NOMO-1 (cell line): ENCODE results near the gene MARCHF11.

Experiments
- DNase-seq, 2 experiments: peaks; one replicate each; lab custom pipeline; 2025; ENCODE audit not compliant: unreplicated experiment in 2 of 2; lab: John Stamatoyannopoulos, UW

Gene MARCHF11

GRCh38 chr5:16135003-16135402 is 44.6 kb downstream of the MARCHF11 start:
- no peak for DNase-seq

DNA sequence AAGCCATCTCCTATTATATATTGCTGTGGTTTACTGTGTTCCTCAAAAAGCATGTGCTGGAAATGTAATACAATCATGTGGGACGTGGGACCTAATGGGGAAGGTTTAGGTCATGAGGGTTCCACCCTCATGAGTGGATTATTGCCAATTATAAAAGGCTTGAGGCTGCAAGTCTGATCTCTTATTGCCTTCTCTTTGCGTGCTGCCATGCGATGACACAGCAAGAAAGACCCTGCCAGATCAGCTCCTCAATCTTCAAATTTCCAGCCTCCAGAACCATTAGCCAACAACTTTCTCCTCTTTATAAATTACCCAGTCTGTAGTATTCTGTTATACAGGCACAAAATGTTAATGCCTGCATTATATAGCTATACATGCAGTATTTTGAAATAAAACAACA is 45.4 kb downstream of the MARCHF11 start:
- no peak for DNase-seq

GRCh38 chr5:16131878-16132277 is 47.7 kb downstream of the MARCHF11 start:
- DNase-seq, result no peak

GRCh38 chr5:16128944-16129343 is 50.6 kb downstream of the MARCHF11 start:
- no peak for DNase-seq

- DNase-seq, result no peak
Observed at GRCh38 chr5:16127865-16128544, 51.6 kb downstream of the MARCHF11 start.

DNA sequence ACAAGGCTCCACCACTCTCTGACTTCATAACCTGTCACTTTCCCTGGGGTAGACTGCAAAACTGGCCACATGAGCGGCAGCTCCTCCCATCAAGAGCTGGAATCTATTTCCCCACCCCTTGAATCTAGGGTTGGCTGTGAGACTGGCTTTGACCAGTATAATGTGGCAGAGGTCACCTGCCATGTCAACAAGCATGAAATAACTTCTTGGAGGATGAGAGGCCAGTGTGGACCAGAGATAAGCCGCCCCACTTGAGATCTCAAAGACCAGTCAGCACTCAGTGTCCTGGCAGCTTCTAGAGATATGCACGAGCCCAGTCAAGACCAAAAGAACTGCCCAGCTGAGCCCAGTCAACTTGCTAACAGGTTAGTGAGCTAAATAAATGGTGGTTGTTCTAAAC is 59.0 kb downstream of the MARCHF11 start:
- DNase-seq, result no peak

GRCh38 chr5:16119790-16120189 is 59.8 kb downstream of the MARCHF11 start:
- DNase-seq, result no peak

GRCh38 chr5:16115140-16115539 is 64.5 kb downstream of the MARCHF11 start:
- DNase-seq, result no peak

DNA sequence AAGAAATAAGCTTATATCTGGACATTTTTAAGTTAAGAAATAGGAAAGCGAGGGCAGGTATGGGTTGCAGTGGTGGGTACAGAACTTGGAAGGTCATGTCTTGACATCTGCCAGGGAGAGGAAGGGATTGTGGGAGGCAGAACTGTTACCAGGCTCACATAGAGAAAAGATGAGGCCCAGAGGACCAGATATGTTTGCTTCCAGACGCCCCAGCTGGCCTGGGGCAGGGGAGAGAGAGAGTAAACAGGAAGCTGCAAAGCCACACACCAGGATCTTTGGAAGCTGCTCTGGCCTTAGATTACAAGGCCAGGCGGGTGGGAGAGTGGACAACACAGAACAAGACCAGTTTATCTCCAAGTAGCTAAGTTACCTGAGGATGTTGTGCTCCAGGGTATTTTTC is 71.2 kb downstream of the MARCHF11 start:
- no peak for DNase-seq

- DNase-seq, result no peak
Observed at GRCh38 chr5:16104961-16105360, 74.6 kb downstream of the MARCHF11 start.

DNA sequence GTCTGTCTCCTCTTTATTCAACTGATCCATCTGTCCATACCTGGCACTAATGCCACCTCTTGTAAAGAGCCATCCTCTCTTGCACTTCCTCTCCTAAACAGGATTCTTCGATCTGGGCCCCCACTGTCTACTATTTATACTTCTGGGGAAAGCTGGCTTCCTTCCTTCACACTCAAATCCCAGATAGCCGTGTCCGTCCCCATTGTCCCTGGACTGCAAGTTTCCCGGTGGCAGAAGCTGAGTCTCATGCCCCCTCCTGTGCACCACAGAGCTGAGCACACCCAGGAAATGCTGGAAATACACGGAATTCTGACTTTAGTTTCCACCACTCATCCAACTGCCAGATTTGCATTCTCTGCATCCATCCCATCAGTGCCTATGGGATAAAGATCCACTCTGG is 84.0 kb downstream of the MARCHF11 start:
- DNase-seq, result no peak

GRCh38 chr5:16090270-16090669 is 89.3 kb downstream of the MARCHF11 start:
- no peak for DNase-seq

DNA sequence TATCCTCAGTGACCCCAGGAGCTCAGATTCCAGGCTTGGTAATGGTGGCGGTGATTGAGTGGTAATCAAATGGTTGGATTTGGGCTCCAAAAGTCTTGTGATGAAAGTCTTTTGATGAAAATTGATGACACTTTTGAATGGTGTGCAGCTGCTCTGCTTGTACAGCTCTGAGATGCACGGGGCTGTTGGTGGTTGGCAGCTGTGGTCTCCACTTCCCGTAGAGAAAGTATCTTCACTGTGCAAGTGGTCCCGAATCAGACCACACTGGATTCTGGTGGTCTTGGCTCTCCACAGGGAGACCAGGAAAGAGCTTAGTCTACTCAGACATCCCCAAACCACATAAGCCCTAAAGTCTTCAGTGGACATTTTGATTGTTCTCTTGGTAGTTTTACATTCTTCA is 96.6 kb downstream of the MARCHF11 start:
- DNase-seq, result no peak

- DNase-seq, result no peak
Observed at GRCh38 chr5:16082053-16082452, 97.5 kb downstream of the MARCHF11 start.

DNA sequence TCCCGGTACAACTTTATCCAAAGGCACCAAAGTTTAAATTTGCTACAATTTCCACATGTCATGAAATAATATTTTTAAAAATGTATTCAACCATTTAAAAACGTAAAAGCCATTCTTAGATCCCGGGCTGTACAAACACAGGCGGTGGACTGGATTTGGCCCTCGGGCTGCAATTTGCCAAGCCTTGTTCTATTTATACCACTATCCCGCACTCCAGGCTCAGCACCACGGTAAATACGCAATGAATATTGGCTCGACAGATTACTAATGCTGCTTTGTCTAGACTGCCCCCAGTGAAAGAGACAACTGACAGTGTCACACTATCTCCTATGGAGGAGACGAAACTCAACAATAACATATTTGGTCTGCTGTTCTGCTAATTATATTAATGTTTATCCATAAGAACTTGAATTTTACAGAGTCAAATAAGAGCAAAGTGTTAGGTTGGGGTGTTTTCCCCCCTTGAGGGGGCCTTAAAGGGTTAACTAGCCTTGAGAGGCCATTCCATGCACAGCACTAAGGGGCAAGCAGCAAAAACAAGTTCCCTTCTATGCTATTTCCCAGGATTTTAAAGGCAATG is 98.1 kb downstream of the MARCHF11 start:
- no peak for DNase-seq

DNA sequence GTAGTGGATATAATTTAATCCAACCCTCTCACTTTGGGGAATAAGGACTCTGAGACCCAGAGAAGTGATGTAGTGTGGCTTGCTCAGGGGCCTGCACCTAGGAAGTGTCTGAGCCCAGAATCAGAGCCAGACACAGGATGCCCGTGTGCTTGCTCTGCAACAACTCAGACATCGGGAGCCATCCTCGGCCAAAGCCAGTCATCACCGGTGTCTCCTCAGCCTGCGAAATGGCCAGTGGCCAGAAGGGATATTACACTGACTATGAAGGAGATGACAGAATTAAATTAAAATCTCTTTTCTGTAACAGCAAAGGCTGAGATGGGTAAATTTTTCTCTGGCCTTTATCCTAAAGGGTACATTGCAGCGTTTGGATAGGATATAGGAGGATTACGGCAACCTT is 102.9 kb downstream of the MARCHF11 start:
- no peak for DNase-seq

GRCh38 chr5:16074358-16074757 is 105.2 kb downstream of the MARCHF11 start:
- DNase-seq, result no peak

- no peak for DNase-seq
Observed at GRCh38 chr5:16072616-16073015, 107.0 kb downstream of the MARCHF11 start.

DNA sequence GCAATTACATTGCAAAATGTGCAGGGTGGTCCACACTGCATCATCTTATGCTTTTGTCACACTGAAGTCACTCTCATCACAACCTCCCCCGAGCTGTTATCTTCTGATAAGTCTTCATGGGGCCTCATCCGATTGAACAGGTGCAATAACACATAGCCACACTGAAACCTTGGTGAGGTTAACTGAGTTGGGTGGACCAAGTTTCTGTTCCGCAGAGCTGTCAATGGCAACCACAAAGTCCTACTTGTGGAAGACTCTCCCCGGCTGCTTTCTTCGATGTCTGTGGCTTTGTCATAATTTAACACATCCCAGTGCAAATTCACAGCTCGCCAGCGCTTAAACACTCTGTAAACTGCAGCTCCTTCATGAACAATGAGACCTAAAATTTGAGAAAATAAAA is 112.2 kb downstream of the MARCHF11 start:
- no peak for DNase-seq

GRCh38 chr5:16066810-16067209 is 112.8 kb downstream of the MARCHF11 start:
- no peak for DNase-seq

DNA sequence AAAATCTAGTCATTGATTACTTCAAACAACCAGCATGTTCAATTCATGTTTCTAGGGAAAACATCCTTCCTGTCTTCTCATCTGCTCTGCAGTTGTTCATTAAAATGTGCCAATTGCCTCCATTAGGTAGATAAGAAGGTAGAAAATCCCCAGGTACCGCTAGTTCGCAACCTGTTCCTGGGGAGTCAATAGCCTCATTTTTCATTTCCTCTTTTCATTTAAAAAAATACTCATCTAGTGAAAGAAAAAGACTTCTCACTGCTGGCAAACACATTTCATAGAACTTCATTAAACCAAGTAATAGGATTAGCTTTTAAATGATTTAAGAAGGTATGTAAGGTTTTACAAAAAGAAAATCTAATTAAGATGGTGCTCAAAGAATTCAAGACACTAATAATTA is 113.3 kb downstream of the MARCHF11 start:
- DNase-seq, result no peak

GRCh38 chr5:16065831-16066230 is 113.8 kb downstream of the MARCHF11 start:
- DNase-seq, result no peak
